OCI-LY1 (cell line): ENCODE data around the gene GNB3.

ENCODE experiments used
- CTCF ChIP-seq: fragments of 200-600 bp; sonication (generic), shearing (Covaris generic); IDR thresholded peaks from 2 replicates; pipeline ENCODE4 v1.5.1; 2017; ENCODE audit warnings: mild to moderate bottlenecking, antibody characterized with exemption, low read length, moderate library complexity, mixed read lengths
- EZH2 ChIP-seq: fragments of 200-600 bp; sonication (generic), shearing (Covaris generic); IDR thresholded peaks from 2 replicates; pipeline ENCODE4 v1.8.0; 2017; ENCODE audit warnings: borderline replicate concordance, mixed run types, mild to moderate bottlenecking, antibody characterized with exemption, low read length, moderate library complexity, mixed read lengths

GRCh38 chr12:6850796-6851152 is 10.0 kb downstream of the GNB3 start:
- TF ChIP-seq CTCF (no peak), EZH2 (no peak)
